Astrocyte (in vitro differentiated cells and primary cell): ENCODE data around the gene OPRL1.

Experiments
- CTCF ChIP-seq: IDR thresholded peaks from 2 replicates; pipeline ENCODE4 v1.5.1; 2011; ENCODE audit warnings: low read depth, mild to moderate bottlenecking, inconsistent platforms, low read length, moderate library complexity; ENCODE audit not compliant: insufficient read depth
- EZH2 ChIP-seq: IDR thresholded peaks from 2 replicates; pipeline ENCODE4 v1.6.1; 2012; ENCODE audit warnings: mild to moderate bottlenecking, low read length, inconsistent platforms; ENCODE audit not compliant: insufficient read depth

GRCh38 chr20:64041781-64042053 lies 38.2 kb upstream of the OPRL1 start:
- TF ChIP-seq CTCF (no peak), EZH2 (no peak)
